H1 (cell line): ENCODE results near the gene PPP6C. TPM values are rescaled to one million over a fixed set of nuclear protein-coding genes. Genes with fewer than 3 reads are reported as not detected.

Experiments used
- CHD2 ChIP-seq: IDR thresholded peaks from 2 replicates; pipeline ENCODE4 v1.6.1; 2012; ENCODE audit warnings: low read length, improper control_type of control experiment
- EZH2 ChIP-seq: fragments of 200-600 bp; sonication (generic); IDR thresholded peaks from 2 replicates; pipeline ENCODE4 v1.7.1; 2012; ENCODE audit warnings: low read depth, mild to moderate bottlenecking, moderate library complexity, low read length, inconsistent platforms; ENCODE audit not compliant: severe bottlenecking
- KDM1A ChIP-seq: fragments of 200-600, 300-600 bp; sonication (generic); IDR thresholded peaks from 2 replicates; pipeline ENCODE4 v1.7.1; 2016; ENCODE audit warnings: mild to moderate bottlenecking, low read length, borderline replicate concordance
- KDM4A ChIP-seq: IDR thresholded peaks from one replicate; pipeline ENCODE4 v1.7.1; 2012; ENCODE audit warnings: low read depth, mild to moderate bottlenecking, moderate library complexity, low read length, inconsistent platforms; ENCODE audit not compliant: severe bottlenecking
- RNF2 ChIP-seq: fragments of 200-900, 300-1000 bp; sonication (generic); IDR thresholded peaks from 2 replicates; pipeline ENCODE4 v1.7.1; 2016; ENCODE audit warnings: borderline replicate concordance, low read depth, mild to moderate bottlenecking, antibody characterized with exemption, low read length; ENCODE audit not compliant: poor library complexity, severe bottlenecking; ENCODE audit errors: missing control alignments
- polyA plus RNA-seq, 7 experiments: library from polyadenylated mRNA; depleted of rRNA in 3 of 7; stranded (reverse) in 5 of 7; unstranded in 2 of 7; fragments of >200 nt in 5 of 7; fragments of 200-250 nt in 2 of 7; gene quantifications; 1 replicate in 5 of 7; 2 replicates in 1 of 7; 4 replicates in 1 of 7; pipeline versions ENCODE4 v1.2.1 to v1.2.3, GENCODE V29; 2011 to 2013; ENCODE audit warnings: missing spikeins in 2 of 7, mixed read lengths in 2 of 7
- total RNA-seq: library from RNA; stranded (reverse); fragmentation: NEBNext Ultra II Directional; extraction: Animal tissue kit (Norgen Biotek cat#: 25700); gene quantifications from 2 replicates; pipeline ENCODE4 v1.2.1, GENCODE V29; 2021
- TF ChIP-seq, protein P1 (sequence below): fragments of 300-600 bp; sonication (generic); IDR thresholded peaks from 2 replicates; pipeline ENCODE4 v1.7.1; 2012; ENCODE audit warnings: low read length, moderate library complexity, mild to moderate bottlenecking, inconsistent platforms; ENCODE audit not compliant: insufficient replicate concordance
- TF ChIP-seq, protein P2 (sequence below): IDR thresholded peaks from 2 replicates; pipeline ENCODE4 v1.6.1; 2011; ENCODE audit warnings: low read depth, mild to moderate bottlenecking, low read length; ENCODE audit not compliant: insufficient read depth
- TF ChIP-seq, protein P3 (sequence below): IDR thresholded peaks from 2 replicates; pipeline ENCODE4 v1.6.1; 2012; ENCODE audit warnings: inconsistent platforms

The PPP6C gene
- total and polyA plus RNA-seq, 2 of the 8 experiments (the other 6 are each of a cell fraction or from before 2014, with no cell fraction given), result 22.8 to 52.3 TPM

DNA sequence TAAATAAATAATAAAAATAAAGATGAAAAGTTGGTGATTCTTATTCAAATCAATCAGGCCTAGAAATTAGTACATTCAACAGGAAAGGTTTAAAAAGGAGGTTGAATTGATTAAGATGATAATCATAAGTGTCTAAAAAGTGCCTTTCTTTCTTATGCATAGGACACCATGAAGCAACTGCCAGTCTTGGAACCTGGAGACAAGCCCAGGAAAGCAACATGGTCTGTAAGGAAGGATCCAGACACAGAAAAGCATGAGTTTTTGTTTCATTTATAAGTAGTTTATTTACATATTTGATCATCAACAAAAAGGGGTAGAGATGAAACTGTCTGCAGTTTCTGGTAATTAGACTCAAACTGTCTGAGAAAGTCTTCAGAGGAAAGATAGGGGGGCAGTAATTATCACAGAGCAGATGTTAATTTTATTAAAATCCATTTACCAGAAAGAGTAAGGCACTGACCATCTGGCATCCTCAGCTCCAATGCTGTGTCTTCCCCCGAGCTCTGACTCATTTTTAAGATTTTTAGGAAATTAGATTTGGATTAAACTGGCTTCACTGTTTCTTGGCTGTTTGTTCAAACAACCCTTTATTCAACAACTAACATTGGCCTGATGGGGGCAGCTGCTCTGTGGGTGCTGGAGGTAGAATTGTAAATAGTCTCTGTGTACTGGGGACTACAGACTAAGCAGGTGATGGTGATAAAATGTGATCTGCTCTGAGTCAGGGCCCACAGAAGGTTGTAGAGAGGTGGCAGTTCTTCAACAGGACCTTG, 13.4 kb upstream of the PPP6C start (continued):
- TF ChIP-seq, protein P1, sequence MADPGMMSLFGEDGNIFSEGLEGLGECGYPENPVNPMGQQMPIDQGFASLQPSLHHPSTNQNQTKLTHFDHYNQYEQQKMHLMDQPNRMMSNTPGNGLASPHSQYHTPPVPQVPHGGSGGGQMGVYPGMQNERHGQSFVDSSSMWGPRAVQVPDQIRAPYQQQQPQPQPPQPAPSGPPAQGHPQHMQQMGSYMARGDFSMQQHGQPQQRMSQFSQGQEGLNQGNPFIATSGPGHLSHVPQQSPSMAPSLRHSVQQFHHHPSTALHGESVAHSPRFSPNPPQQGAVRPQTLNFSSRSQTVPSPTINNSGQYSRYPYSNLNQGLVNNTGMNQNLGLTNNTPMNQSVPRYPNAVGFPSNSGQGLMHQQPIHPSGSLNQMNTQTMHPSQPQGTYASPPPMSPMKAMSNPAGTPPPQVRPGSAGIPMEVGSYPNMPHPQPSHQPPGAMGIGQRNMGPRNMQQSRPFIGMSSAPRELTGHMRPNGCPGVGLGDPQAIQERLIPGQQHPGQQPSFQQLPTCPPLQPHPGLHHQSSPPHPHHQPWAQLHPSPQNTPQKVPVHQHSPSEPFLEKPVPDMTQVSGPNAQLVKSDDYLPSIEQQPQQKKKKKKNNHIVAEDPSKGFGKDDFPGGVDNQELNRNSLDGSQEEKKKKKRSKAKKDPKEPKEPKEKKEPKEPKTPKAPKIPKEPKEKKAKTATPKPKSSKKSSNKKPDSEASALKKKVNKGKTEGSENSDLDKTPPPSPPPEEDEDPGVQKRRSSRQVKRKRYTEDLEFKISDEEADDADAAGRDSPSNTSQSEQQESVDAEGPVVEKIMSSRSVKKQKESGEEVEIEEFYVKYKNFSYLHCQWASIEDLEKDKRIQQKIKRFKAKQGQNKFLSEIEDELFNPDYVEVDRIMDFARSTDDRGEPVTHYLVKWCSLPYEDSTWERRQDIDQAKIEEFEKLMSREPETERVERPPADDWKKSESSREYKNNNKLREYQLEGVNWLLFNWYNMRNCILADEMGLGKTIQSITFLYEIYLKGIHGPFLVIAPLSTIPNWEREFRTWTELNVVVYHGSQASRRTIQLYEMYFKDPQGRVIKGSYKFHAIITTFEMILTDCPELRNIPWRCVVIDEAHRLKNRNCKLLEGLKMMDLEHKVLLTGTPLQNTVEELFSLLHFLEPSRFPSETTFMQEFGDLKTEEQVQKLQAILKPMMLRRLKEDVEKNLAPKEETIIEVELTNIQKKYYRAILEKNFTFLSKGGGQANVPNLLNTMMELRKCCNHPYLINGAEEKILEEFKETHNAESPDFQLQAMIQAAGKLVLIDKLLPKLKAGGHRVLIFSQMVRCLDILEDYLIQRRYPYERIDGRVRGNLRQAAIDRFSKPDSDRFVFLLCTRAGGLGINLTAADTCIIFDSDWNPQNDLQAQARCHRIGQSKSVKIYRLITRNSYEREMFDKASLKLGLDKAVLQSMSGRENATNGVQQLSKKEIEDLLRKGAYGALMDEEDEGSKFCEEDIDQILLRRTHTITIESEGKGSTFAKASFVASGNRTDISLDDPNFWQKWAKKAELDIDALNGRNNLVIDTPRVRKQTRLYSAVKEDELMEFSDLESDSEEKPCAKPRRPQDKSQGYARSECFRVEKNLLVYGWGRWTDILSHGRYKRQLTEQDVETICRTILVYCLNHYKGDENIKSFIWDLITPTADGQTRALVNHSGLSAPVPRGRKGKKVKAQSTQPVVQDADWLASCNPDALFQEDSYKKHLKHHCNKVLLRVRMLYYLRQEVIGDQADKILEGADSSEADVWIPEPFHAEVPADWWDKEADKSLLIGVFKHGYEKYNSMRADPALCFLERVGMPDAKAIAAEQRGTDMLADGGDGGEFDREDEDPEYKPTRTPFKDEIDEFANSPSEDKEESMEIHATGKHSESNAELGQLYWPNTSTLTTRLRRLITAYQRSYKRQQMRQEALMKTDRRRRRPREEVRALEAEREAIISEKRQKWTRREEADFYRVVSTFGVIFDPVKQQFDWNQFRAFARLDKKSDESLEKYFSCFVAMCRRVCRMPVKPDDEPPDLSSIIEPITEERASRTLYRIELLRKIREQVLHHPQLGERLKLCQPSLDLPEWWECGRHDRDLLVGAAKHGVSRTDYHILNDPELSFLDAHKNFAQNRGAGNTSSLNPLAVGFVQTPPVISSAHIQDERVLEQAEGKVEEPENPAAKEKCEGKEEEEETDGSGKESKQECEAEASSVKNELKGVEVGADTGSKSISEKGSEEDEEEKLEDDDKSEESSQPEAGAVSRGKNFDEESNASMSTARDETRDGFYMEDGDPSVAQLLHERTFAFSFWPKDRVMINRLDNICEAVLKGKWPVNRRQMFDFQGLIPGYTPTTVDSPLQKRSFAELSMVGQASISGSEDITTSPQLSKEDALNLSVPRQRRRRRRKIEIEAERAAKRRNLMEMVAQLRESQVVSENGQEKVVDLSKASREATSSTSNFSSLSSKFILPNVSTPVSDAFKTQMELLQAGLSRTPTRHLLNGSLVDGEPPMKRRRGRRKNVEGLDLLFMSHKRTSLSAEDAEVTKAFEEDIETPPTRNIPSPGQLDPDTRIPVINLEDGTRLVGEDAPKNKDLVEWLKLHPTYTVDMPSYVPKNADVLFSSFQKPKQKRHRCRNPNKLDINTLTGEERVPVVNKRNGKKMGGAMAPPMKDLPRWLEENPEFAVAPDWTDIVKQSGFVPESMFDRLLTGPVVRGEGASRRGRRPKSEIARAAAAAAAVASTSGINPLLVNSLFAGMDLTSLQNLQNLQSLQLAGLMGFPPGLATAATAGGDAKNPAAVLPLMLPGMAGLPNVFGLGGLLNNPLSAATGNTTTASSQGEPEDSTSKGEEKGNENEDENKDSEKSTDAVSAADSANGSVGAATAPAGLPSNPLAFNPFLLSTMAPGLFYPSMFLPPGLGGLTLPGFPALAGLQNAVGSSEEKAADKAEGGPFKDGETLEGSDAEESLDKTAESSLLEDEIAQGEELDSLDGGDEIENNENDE, result no peak
- TF ChIP-seq, protein P2, sequence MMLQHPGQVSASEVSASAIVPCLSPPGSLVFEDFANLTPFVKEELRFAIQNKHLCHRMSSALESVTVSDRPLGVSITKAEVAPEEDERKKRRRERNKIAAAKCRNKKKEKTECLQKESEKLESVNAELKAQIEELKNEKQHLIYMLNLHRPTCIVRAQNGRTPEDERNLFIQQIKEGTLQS, result no peak
- TF ChIP-seq RNF2 (no peak), EZH2 (no peak), KDM1A (no peak), CHD2 (no peak), KDM4A (no peak)
- TF ChIP-seq, protein P3, sequence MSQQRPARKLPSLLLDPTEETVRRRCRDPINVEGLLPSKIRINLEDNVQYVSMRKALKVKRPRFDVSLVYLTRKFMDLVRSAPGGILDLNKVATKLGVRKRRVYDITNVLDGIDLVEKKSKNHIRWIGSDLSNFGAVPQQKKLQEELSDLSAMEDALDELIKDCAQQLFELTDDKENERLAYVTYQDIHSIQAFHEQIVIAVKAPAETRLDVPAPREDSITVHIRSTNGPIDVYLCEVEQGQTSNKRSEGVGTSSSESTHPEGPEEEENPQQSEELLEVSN, result no peak
